Measurements from ENCODE around the gene C2CD5. TPM values are rescaled to one million over a fixed set of nuclear protein-coding genes. Genes with fewer than 3 reads are reported as not detected.

The C2CD5 gene
- total RNA-seq, 1 experiment from 2014 or later = 28.8 TPM

GRCh38 chr12:22473212-22473611 is 71.1 kb downstream of the C2CD5 start:
- no peak for DNase-seq
- CTCF ChIA-PET = no interaction called here
- intact Hi-C loops (cut with micrococcal nuclease; ENCODE audit: unreplicated experiment) = no loop called here
- Mint-ChIP-seq H3K27ac (ENCODE audit: unreplicated experiment) (no peak overlapping the region), H3K36me3 (ENCODE audit: insufficient read depth, unreplicated experiment) (no peaks in the 10 kb centered on the region), H3K9me3 (ENCODE audit: low read depth, unreplicated experiment) (no peaks in the 10 kb centered on the region), H3K4me1 (ENCODE audit: low read depth, unreplicated experiment) (no peaks in the 10 kb centered on the region), H3K4me3 (ENCODE audit: low read depth, unreplicated experiment) (no peak overlapping the region), H3K27me3 (ENCODE audit: unreplicated experiment) (no peaks in the 10 kb centered on the region)
- BruUV-seq (replicated peaks) = no TSS peak
- TF ChIP-seq CTCF (IDR thresholded peaks at IDR 0.05; ENCODE audit: unreplicated experiment) = no peak

DNA sequence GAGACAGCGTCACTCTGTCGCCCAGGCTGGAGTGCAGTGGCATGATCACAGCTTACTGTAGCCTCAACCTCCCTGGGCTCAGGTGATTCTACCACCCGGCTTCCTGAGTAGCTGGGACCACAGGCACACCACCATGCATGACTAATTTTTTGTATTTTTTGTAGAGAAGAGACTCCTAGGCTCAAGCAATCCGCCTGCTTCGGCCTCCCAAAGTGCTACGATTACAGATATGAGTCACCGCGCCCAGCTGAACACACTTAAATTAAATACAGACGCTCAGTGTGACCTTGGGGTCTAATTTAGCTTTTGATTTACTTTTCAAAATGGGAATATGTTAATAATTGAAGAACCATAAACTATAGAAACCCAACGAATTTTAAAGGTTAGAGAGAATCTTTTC is 77.2 kb downstream of the C2CD5 start:
- no peaks in the 10 kb centered on the region for H3K9me3 Mint-ChIP-seq (ENCODE audit: low read depth, unreplicated experiment)
- no TSS peak for BruUV-seq (replicated peaks)
- no peak overlapping the region for H3K4me3 Mint-ChIP-seq (ENCODE audit: low read depth, unreplicated experiment)
- DNase-seq = no peak
- no peaks in the 10 kb centered on the region for H3K36me3 Mint-ChIP-seq (ENCODE audit: insufficient read depth, unreplicated experiment)
- CTCF ChIA-PET = interaction anchor here (0.9 kb wide), 1 partner anchor 10 kb away, joined by 8 read pairs; no protein-coding TSS in a partner anchor
- intact Hi-C loops (cut with micrococcal nuclease; ENCODE audit: unreplicated experiment) = no loop called here
- no peaks in the 10 kb centered on the region for H3K4me1 Mint-ChIP-seq (ENCODE audit: low read depth, unreplicated experiment)
- TF ChIP-seq CTCF (IDR thresholded peaks at IDR 0.05; ENCODE audit: unreplicated experiment) = no peak
- no peak overlapping the region for H3K27ac Mint-ChIP-seq (ENCODE audit: unreplicated experiment)
- no peaks in the 10 kb centered on the region for H3K27me3 Mint-ChIP-seq (ENCODE audit: unreplicated experiment)

DNA sequence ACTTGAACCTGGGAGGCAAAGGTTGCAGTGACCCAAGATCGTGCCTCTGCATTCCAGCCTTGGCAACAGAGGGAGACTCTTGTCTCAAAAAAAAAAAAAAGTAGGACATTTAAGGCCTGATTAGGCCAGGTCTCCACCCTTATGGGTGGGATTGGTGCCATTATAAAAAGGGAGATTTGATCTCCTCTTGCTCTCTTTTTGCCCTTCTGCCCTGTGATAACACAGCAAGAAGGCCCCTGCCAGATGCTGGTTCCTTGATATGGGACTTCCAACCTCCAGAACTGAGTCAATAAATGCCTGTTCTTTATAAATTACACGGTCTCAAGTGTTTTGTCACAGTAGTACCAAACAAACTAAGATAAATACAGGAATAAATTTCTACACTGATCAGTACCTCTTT is 81.0 kb downstream of the C2CD5 start:
- H3K4me1 Mint-ChIP-seq (ENCODE audit: low read depth, unreplicated experiment) = no peaks in the 10 kb centered on the region
- CTCF ChIA-PET = no interaction called here
- intact Hi-C loops (cut with micrococcal nuclease; ENCODE audit: unreplicated experiment) = no loop called here

DNA sequence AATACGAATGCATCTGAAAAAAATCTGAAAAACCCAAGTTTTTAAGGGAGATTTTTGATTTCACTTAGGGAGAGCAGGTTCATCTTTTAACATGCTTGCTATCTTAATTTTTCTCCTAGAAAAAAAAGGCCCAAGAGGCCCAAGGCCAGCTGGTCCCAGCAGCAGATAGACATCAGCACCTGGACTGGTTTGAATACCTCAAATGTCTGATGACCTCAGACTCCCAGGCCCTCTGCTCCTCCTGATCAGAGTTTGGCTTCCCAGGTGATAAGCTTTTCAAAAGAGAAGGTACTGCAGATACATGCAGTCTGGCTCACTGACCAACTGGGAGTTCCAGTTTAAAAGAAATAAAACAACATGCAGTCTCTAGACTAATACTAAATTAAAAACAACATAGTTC is 82.6 kb downstream of the C2CD5 start:
- no TSS peak for BruUV-seq (replicated peaks)
- TF ChIP-seq CTCF (IDR thresholded peaks at IDR 0.05; ENCODE audit: unreplicated experiment) = no peak
- Mint-ChIP-seq H3K27me3 (ENCODE audit: unreplicated experiment) (no peaks in the 10 kb centered on the region), H3K36me3 (ENCODE audit: insufficient read depth, unreplicated experiment) (no peaks in the 10 kb centered on the region), H3K27ac (ENCODE audit: unreplicated experiment) (no peak overlapping the region), H3K4me1 (ENCODE audit: low read depth, unreplicated experiment) (no peaks in the 10 kb centered on the region), H3K4me3 (ENCODE audit: low read depth, unreplicated experiment) (no peak overlapping the region), H3K9me3 (ENCODE audit: low read depth, unreplicated experiment) (no peaks in the 10 kb centered on the region)
- CTCF ChIA-PET = interaction anchor here (0.6 kb wide), 1 partner anchor 379 kb away, joined by 8 read pairs; no protein-coding TSS in a partner anchor
- no peak for DNase-seq
- intact Hi-C loops (cut with micrococcal nuclease; ENCODE audit: unreplicated experiment) = no loop called here

More for the DNA sequence above, 81.0 kb downstream of the C2CD5 start:
- no peak for TF ChIP-seq CTCF (IDR thresholded peaks at IDR 0.05; ENCODE audit: unreplicated experiment)
- DNase-seq = no peak
- no TSS peak for BruUV-seq (replicated peaks)
- Mint-ChIP-seq H3K4me3 (ENCODE audit: low read depth, unreplicated experiment) (no peak overlapping the region), H3K27me3 (ENCODE audit: unreplicated experiment) (no peaks in the 10 kb centered on the region), H3K27ac (ENCODE audit: unreplicated experiment) (no peak overlapping the region), H3K9me3 (ENCODE audit: low read depth, unreplicated experiment) (no peaks in the 10 kb centered on the region), H3K36me3 (ENCODE audit: insufficient read depth, unreplicated experiment) (no peaks in the 10 kb centered on the region)

Data from Calu3 (cell line).